Kidney epithelial cell (primary cell): ENCODE results near the gene INS. TPM values are rescaled to one million over a fixed set of nuclear protein-coding genes. Genes with fewer than 3 reads are reported as not detected.

Experiments
- DNase-seq: peaks from one replicate; pipeline ENCODE4 v3.0.0-alpha.2; 2010; ENCODE audit warnings: low read depth
- H3K27me3 ChIP-seq: 2 replicates; pipeline ENCODE4 v1.6.0; 2011; ENCODE audit warnings: low read length; ENCODE audit not compliant: control insufficient read depth, insufficient read depth
- H3K36me3 ChIP-seq: 2 replicates; pipeline ENCODE4 v1.5.1; 2011; ENCODE audit warnings: low read length; ENCODE audit not compliant: control insufficient read depth, insufficient read depth
- H3K4me3 ChIP-seq: 2 replicates; pipeline ENCODE4 v1.5.1; 2011; ENCODE audit warnings: low read depth, mild to moderate bottlenecking, control low read depth, low read length
- CTCF ChIP-seq: IDR thresholded peaks from 2 replicates; pipeline ENCODE4 v1.5.1; 2011; ENCODE audit warnings: mild to moderate bottlenecking, moderate library complexity, low read length, control low read depth, inconsistent platforms; ENCODE audit not compliant: insufficient read depth, poor library complexity, severe bottlenecking
- total RNA-seq: library from RNA; depleted of rRNA; stranded (reverse); fragments of >200 nt; gene quantifications from 2 replicates; pipeline ENCODE4 v1.2.3, GENCODE V29; 2015

Gene INS
- total RNA-seq, 1 donor from 2014 or later = not detected

GRCh38 chr11:2203440-2204259 lies 42.6 kb upstream of the INS start:
- no peak overlapping the region for H3K4me3 ChIP-seq
- peaks cover 2% of the 10 kb centered on the region for H3K27me3 ChIP-seq
- no peaks in the 10 kb centered on the region for H3K36me3 ChIP-seq
- DNase-seq = no peak
- no peak for TF ChIP-seq CTCF

GRCh38 chr11:2202900-2203439 lies 42.0 kb upstream of the INS start:
- no peak for TF ChIP-seq CTCF
- no peak for DNase-seq
- Histone ChIP-seq H3K4me3 (no peak overlapping the region), H3K27me3 (peaks cover 2% of the 10 kb centered on the region), H3K36me3 (no peaks in the 10 kb centered on the region)

GRCh38 chr11:2202071-2202899 lies 41.3 kb upstream of the INS start:
- Histone ChIP-seq H3K27me3 (peaks cover 2% of the 10 kb centered on the region), H3K4me3 (no peak overlapping the region), H3K36me3 (no peaks in the 10 kb centered on the region)
- TF ChIP-seq CTCF = no peak
- no peak for DNase-seq

GRCh38 chr11:2201542-2201941 lies 40.5 kb upstream of the INS start:
- Histone ChIP-seq H3K4me3 (no peak overlapping the region), H3K27me3 (peaks cover 7% of the 10 kb centered on the region), H3K36me3 (no peaks in the 10 kb centered on the region)
- no peak for TF ChIP-seq CTCF
- no peak for DNase-seq

- TF ChIP-seq CTCF = no peak
- peaks cover 11% of the 10 kb centered on the region for H3K27me3 ChIP-seq
These were observed 40.0 kb upstream of the INS start for GRCh38 chr11:2200957-2201519.

More at GRCh38 chr11:2200957-2201519, 40.0 kb upstream of the INS start:
- Histone ChIP-seq H3K36me3 (no peaks in the 10 kb centered on the region), H3K4me3 (no peak overlapping the region)
- DNase-seq = no peak
